Activated naive CD4-positive, alpha-beta T cell treated with anti-CD3 and anti-CD28 coated beads, Interleukin-2, amount 10 ng/mL, durations not matched to agents 7 days and 5 days (primary cell): ENCODE data around the gene PRXL2A.

Experiments
- CTCF ChIA-PET: fragments of 350-600 bp; sonication (Branson Sonifier 250); formaldehyde crosslinking; loops from one replicate; lab custom pipeline; 2021; ENCODE audit warnings: antibody characterized with exemption; lab: Charles Lee
- DNase-seq: peaks from one replicate; pipeline ENCODE4 v3.0.0-alpha.2; 2020
- H3K27ac Mint-ChIP-seq: one replicate; pipeline ENCODE4 v1.8.0; 2021; ENCODE audit warnings: mild to moderate bottlenecking, moderate library complexity, mixed read lengths
- H3K27me3 Mint-ChIP-seq: one replicate; pipeline ENCODE4 v1.8.0; 2021; ENCODE audit warnings: mild to moderate bottlenecking, mixed read lengths
- H3K36me3 Mint-ChIP-seq: one replicate; pipeline ENCODE4 v1.8.0; 2021; ENCODE audit warnings: mixed read lengths
- H3K4me1 Mint-ChIP-seq: one replicate; pipeline ENCODE4 v1.8.0; 2021; ENCODE audit warnings: mixed read lengths
- H3K4me3 Mint-ChIP-seq: one replicate; pipeline ENCODE4 v1.8.0; 2021; ENCODE audit warnings: mild to moderate bottlenecking, moderate library complexity, mixed read lengths
- H3K9me3 Mint-ChIP-seq: one replicate; pipeline ENCODE4 v1.8.0; 2021; ENCODE audit warnings: mixed read lengths

Gene PRXL2A

GRCh38 chr10:80400136-80400804 lies 8.1 kb upstream of the PRXL2A start:
- Mint-ChIP-seq H3K9me3 (no peaks in the 10 kb centered on the region), H3K27ac (no peak overlapping the region), H3K4me1 (no peaks in the 10 kb centered on the region), H3K27me3 (peaks cover 13% of the 10 kb centered on the region), H3K4me3 (no peak overlapping the region), H3K36me3 (no peaks in the 10 kb centered on the region)
- CTCF ChIA-PET, result no interaction called here
- no peak for DNase-seq

- H3K9me3 Mint-ChIP-seq, result no peaks in the 10 kb centered on the region
- H3K36me3 Mint-ChIP-seq, result no peaks in the 10 kb centered on the region
- peaks cover 12% of the 10 kb centered on the region for H3K4me1 Mint-ChIP-seq
- H3K27me3 Mint-ChIP-seq, result peaks cover 31% of the 10 kb centered on the region
- no peak overlapping the region for H3K4me3 Mint-ChIP-seq
- no peak for DNase-seq
- CTCF ChIA-PET, result interaction anchor here (0.7 to 1.5 kb wide), 4 partner anchors 8 to 868 kb away, joined by 3 to 8 read pairs (median 6); no protein-coding TSS in a partner anchor
- H3K27ac Mint-ChIP-seq, result no peak overlapping the region
Measured at GRCh38 chr10:80405035-80405434, 3.3 kb upstream of the PRXL2A start.

- CTCF ChIA-PET, result interaction anchor here (0.8 to 1.5 kb wide), 4 partner anchors 9 to 39 kb away, joined by 3 to 8 read pairs (median 6); no protein-coding TSS in a partner anchor
Measured at GRCh38 chr10:80405626-80406025, 2.7 kb upstream of the PRXL2A start.

GRCh38 chr10:80406204-80406603 lies 2.1 kb upstream of the PRXL2A start:
- no peak overlapping the region for H3K4me3 Mint-ChIP-seq

More at GRCh38 chr10:80405626-80406025, 2.7 kb upstream of the PRXL2A start:
- Mint-ChIP-seq H3K27me3 (peaks cover 31% of the 10 kb centered on the region), H3K9me3 (no peaks in the 10 kb centered on the region), H3K36me3 (no peaks in the 10 kb centered on the region), H3K4me1 (peaks cover 12% of the 10 kb centered on the region), H3K27ac (no peak overlapping the region), H3K4me3 (no peak overlapping the region)
- no peak for DNase-seq

GRCh38 chr10:80407812-80408241 lies 524 bp upstream of the PRXL2A start:
- H3K4me3 Mint-ChIP-seq, result peak overlapping the region; percentile 79
- H3K36me3 Mint-ChIP-seq, result no peaks in the 10 kb centered on the region
- H3K9me3 Mint-ChIP-seq, result no peaks in the 10 kb centered on the region
- peak; percentile 32 for DNase-seq
- H3K27me3 Mint-ChIP-seq, result peaks cover 31% of the 10 kb centered on the region
- H3K4me1 Mint-ChIP-seq, result peaks cover 12% of the 10 kb centered on the region
- H3K27ac Mint-ChIP-seq, result no peak overlapping the region
- CTCF ChIA-PET, result interaction anchor here (0.6 to 1.3 kb wide), 5 partner anchors 11 to 98 kb away, joined by 4 to 5 read pairs (median 4); no protein-coding TSS in a partner anchor

More at GRCh38 chr10:80406204-80406603, 2.1 kb upstream of the PRXL2A start:
- no peak for DNase-seq
- H3K36me3 Mint-ChIP-seq, result no peaks in the 10 kb centered on the region
- CTCF ChIA-PET, result interaction anchor here (0.8 to 1.5 kb wide), 4 partner anchors 10 to 38 kb away, joined by 3 to 8 read pairs (median 6); no protein-coding TSS in a partner anchor
- H3K27me3 Mint-ChIP-seq, result peaks cover 31% of the 10 kb centered on the region
- no peak overlapping the region for H3K27ac Mint-ChIP-seq
- no peaks in the 10 kb centered on the region for H3K9me3 Mint-ChIP-seq
- peaks cover 12% of the 10 kb centered on the region for H3K4me1 Mint-ChIP-seq

GRCh38 chr10:80409121-80409520 lies 770 bp downstream of the PRXL2A start:
- H3K27me3 Mint-ChIP-seq, result peaks cover 31% of the 10 kb centered on the region
- no peaks in the 10 kb centered on the region for H3K36me3 Mint-ChIP-seq
- peak overlapping the region; percentile 79 for H3K4me3 Mint-ChIP-seq

GRCh38 chr10:80410122-80410521 lies 1.8 kb downstream of the PRXL2A start:
- peaks cover 31% of the 10 kb centered on the region for H3K27me3 Mint-ChIP-seq
- no peak for DNase-seq
- CTCF ChIA-PET, result interaction anchor here (1.2 to 1.4 kb wide), 2 partner anchors 33 to 149 kb away, joined by 3 read pairs; no protein-coding TSS in a partner anchor
- no peaks in the 10 kb centered on the region for H3K9me3 Mint-ChIP-seq
- no peak overlapping the region for H3K4me3 Mint-ChIP-seq
- no peak overlapping the region for H3K27ac Mint-ChIP-seq
- H3K4me1 Mint-ChIP-seq, result peaks cover 16% of the 10 kb centered on the region
- no peaks in the 10 kb centered on the region for H3K36me3 Mint-ChIP-seq

More at GRCh38 chr10:80409121-80409520, 770 bp downstream of the PRXL2A start:
- Mint-ChIP-seq H3K27ac (no peak overlapping the region), H3K9me3 (no peaks in the 10 kb centered on the region), H3K4me1 (peaks cover 16% of the 10 kb centered on the region)
- CTCF ChIA-PET, result no interaction called here
- no peak for DNase-seq

- H3K27ac Mint-ChIP-seq, result no peak overlapping the region
Measured at GRCh38 chr10:80410578-80411145, 2.3 kb downstream of the PRXL2A start.

GRCh38 chr10:80411267-80411668 lies 2.9 kb downstream of the PRXL2A start:
- Mint-ChIP-seq H3K36me3 (no peaks in the 10 kb centered on the region), H3K9me3 (no peaks in the 10 kb centered on the region), H3K27me3 (peaks cover 25% of the 10 kb centered on the region), H3K4me1 (peaks cover 16% of the 10 kb centered on the region), H3K4me3 (no peak overlapping the region), H3K27ac (no peak overlapping the region)
- CTCF ChIA-PET, result interaction anchor here (1.7 kb wide), 1 partner anchor 32 kb away, joined by 7 read pairs; no protein-coding TSS in a partner anchor
- DNase-seq, result no peak

More at GRCh38 chr10:80410578-80411145, 2.3 kb downstream of the PRXL2A start:
- H3K9me3 Mint-ChIP-seq, result no peaks in the 10 kb centered on the region
- DNase-seq, result no peak
- peaks cover 30% of the 10 kb centered on the region for H3K27me3 Mint-ChIP-seq
- peaks cover 16% of the 10 kb centered on the region for H3K4me1 Mint-ChIP-seq
- H3K4me3 Mint-ChIP-seq, result no peak overlapping the region
- CTCF ChIA-PET, result interaction anchor here (1.2 to 1.7 kb wide), 3 partner anchors 33 to 150 kb away, joined by 3 to 7 read pairs (median 3); no protein-coding TSS in a partner anchor
- no peaks in the 10 kb centered on the region for H3K36me3 Mint-ChIP-seq

GRCh38 chr10:80411681-80412220 lies 3.4 kb downstream of the PRXL2A start:
- Mint-ChIP-seq H3K4me1 (peaks cover 16% of the 10 kb centered on the region), H3K9me3 (no peaks in the 10 kb centered on the region), H3K4me3 (no peak overlapping the region), H3K27me3 (peaks cover 21% of the 10 kb centered on the region), H3K36me3 (no peaks in the 10 kb centered on the region), H3K27ac (no peak overlapping the region)
- no peak for DNase-seq
- CTCF ChIA-PET, result interaction anchor here (1.7 kb wide), 1 partner anchor 32 kb away, joined by 7 read pairs; no protein-coding TSS in a partner anchor

- no peak for DNase-seq
- Mint-ChIP-seq H3K4me3 (no peak overlapping the region), H3K9me3 (no peaks in the 10 kb centered on the region), H3K36me3 (no peaks in the 10 kb centered on the region), H3K4me1 (peaks cover 15% of the 10 kb centered on the region), H3K27me3 (peaks cover 14% of the 10 kb centered on the region), H3K27ac (no peak overlapping the region)
- CTCF ChIA-PET, result interaction anchor here (1.7 kb wide), 1 partner anchor 31 kb away, joined by 7 read pairs; no protein-coding TSS in a partner anchor
Measured at GRCh38 chr10:80412486-80412885, 4.1 kb downstream of the PRXL2A start.

GRCh38 chr10:80413271-80413996 lies 5.1 kb downstream of the PRXL2A start:
- Mint-ChIP-seq H3K9me3 (no peaks in the 10 kb centered on the region), H3K4me1 (peaks cover 9% of the 10 kb centered on the region), H3K36me3 (no peaks in the 10 kb centered on the region), H3K27me3 (peaks cover 5% of the 10 kb centered on the region), H3K4me3 (no peak overlapping the region), H3K27ac (no peak overlapping the region)
- DNase-seq, result no peak
- CTCF ChIA-PET, result interaction anchor here (2.1 kb wide), 1 partner anchor 36 kb away, joined by 6 read pairs; no protein-coding TSS in a partner anchor

- H3K9me3 Mint-ChIP-seq, result no peaks in the 10 kb centered on the region
- H3K27me3 Mint-ChIP-seq, result no peaks in the 10 kb centered on the region
- H3K36me3 Mint-ChIP-seq, result no peaks in the 10 kb centered on the region
- DNase-seq, result no peak
- H3K4me1 Mint-ChIP-seq, result peaks cover 5% of the 10 kb centered on the region
- H3K27ac Mint-ChIP-seq, result no peak overlapping the region
- CTCF ChIA-PET, result interaction anchor here (1.2 to 2.1 kb wide), 2 partner anchors 36 to 249 kb away, joined by 3 to 6 read pairs; no protein-coding TSS in a partner anchor
- no peak overlapping the region for H3K4me3 Mint-ChIP-seq
Measured at GRCh38 chr10:80414142-80414895, 6.0 kb downstream of the PRXL2A start.
